Measurements from ENCODE around the gene TULP1. TPM values are rescaled to one million over a fixed set of nuclear protein-coding genes. Genes with fewer than 3 reads are reported as not detected.
A peak's percentile ranks its signal among the peaks of the same experiment; 100 is the strongest.

Gene TULP1
- total and polyA plus RNA-seq, 4 donors = 0.05 to 2.6 (median 0.26) TPM; not detected in 1

DNA sequence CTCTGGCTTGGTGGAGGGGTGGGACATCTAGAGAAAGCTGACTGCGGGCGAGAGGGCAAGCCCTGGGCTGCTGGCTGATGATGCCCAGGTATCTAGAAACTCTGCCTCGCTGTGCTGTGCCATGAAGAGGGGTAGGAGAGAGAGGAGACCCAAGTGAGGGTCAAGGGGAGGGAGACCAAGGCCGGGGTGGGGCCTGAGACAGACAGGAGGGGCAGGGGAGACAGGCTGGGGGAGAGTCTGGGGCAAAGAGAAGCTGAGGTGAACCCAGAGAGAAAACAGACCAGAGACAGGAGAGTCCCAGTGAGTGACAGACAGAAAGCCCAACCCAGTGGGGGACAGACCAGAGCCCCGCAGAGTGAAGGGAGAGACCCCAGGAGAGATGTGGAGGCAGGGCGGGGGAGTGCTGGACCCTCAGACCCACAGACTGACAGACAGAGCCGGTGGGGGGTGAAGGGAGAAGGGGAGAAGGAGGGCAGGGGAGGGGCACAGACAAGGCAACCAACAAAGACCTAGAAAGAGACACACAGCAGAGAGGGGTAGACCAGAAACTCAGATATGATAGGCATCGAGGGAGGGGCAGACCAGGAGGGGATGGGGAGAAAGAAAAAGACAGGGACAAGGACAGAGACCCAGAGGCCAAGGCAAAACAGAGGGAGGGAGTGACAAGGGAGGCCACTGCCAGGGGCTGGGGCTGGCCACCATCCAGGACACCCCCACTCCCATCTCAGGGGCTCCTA, 21.7 kb downstream of the TULP1 start:
- 73 to 80% methylated on average over 8 of the region's 8 CpGs for WGBS, 2 donors
- ATAC-seq (ENCODE audit: insufficient read depth, low FRiP score) = no peak
- no peak overlapping the region for H3K4me3 ChIP-seq

DNA sequence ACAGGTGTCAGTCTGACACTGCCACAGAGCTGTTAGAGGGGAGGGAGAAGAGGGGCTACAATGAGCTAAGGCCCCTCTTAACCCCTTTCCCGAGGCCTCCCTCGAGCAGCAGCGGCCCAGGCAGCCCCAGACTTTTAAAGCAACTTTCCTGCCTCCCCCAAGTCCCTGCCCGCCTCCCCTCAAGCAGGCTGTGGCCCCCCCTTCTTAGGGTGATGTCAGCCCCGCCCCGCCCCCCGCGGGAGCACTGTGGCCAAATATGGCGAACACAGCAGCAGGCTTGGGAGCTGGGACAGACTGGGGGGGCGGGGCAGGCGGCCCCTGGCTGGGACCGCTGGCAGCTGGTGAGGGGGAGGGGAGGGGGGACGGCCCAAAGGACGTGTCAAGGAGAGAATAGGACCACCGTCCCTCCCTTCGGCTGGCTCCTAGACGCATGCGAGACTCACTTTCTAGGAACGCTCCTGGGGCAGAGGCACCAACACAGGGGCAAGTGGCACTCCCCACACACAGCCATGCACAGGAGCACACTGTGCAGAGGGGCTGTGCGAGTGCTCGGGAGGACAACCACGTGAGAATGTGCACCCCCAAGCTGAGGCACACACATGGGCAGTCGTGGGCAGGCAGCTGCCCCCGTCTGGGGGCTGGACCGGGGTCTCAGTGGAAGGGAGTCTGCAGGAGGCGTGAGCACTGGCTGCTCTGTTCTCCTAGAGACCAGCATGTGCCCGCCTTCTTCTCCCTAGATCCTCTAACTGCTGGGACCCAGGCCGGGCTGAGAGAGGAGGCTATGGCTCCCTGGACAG, 22.5 kb downstream of the TULP1 start:
- DNase-seq (peak; percentile 83 to 88 (median 86)), ATAC-seq (ENCODE audit: insufficient read depth, low FRiP score) (no peak)
- WGBS, 2 donors = 49% methylated on average over 24 to 28 of the region's 28 CpGs
- H3K27ac ChIP-seq (ENCODE audit: low read depth in 1 of 2, low read length in 1 of 2) = peak overlapping the region; percentile 63 to 79
- no peak overlapping the region for H3K4me3 ChIP-seq
- H3K9me3 ChIP-seq (ENCODE audit: control insufficient read depth in 4 of 4, insufficient read depth in 3 of 4, low read length in 3 of 4) = no peaks in the 10 kb centered on the region
- TF ChIP-seq, protein P1, sequence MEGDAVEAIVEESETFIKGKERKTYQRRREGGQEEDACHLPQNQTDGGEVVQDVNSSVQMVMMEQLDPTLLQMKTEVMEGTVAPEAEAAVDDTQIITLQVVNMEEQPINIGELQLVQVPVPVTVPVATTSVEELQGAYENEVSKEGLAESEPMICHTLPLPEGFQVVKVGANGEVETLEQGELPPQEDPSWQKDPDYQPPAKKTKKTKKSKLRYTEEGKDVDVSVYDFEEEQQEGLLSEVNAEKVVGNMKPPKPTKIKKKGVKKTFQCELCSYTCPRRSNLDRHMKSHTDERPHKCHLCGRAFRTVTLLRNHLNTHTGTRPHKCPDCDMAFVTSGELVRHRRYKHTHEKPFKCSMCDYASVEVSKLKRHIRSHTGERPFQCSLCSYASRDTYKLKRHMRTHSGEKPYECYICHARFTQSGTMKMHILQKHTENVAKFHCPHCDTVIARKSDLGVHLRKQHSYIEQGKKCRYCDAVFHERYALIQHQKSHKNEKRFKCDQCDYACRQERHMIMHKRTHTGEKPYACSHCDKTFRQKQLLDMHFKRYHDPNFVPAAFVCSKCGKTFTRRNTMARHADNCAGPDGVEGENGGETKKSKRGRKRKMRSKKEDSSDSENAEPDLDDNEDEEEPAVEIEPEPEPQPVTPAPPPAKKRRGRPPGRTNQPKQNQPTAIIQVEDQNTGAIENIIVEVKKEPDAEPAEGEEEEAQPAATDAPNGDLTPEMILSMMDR (IDR thresholded peaks at IDR 0.05; ENCODE audit: control extremely low read depth, extremely low read depth) = no peak
- peaks cover 0 to 4% (median 0%) of the 10 kb centered on the region in 4 donors for H3K36me3 ChIP-seq (ENCODE audit: control insufficient read depth in 4 of 4, insufficient read depth in 4 of 4, low read length in 4 of 4)
- no peaks in the 10 kb centered on the region for H3K27me3 ChIP-seq (ENCODE audit: control insufficient read depth in 3 of 3, insufficient read depth in 3 of 3, low read length in 2 of 3)
- H3K4me1 ChIP-seq (ENCODE audit: control insufficient read depth in 5 of 5, insufficient read depth in 5 of 5, low read length in 5 of 5) = peaks cover 4 to 78% (median 46%) of the 10 kb centered on the region in 5 donors
- peak overlapping the region in 1 of 2 donors; percentile 19 for H3K9ac ChIP-seq (ENCODE audit: insufficient read depth in 1 of 2, low read length in 2 of 2)

More for the DNA sequence above, 21.7 kb downstream of the TULP1 start:
- Histone ChIP-seq H3K27ac (ENCODE audit: low read depth in 1 of 2, low read length in 1 of 2) (peak overlapping the region; percentile 18 to 79), H3K9ac (ENCODE audit: insufficient read depth in 1 of 2, low read length in 2 of 2) (no peak overlapping the region), H3K36me3 (ENCODE audit: control insufficient read depth in 4 of 4, insufficient read depth in 4 of 4, low read length in 4 of 4) (peaks cover 0 to 4% (median 0%) of the 10 kb centered on the region in 4 donors), H3K27me3 (ENCODE audit: control insufficient read depth in 3 of 3, insufficient read depth in 3 of 3, low read length in 2 of 3) (no peaks in the 10 kb centered on the region), H3K9me3 (ENCODE audit: control insufficient read depth in 4 of 4, insufficient read depth in 3 of 4, low read length in 3 of 4) (no peaks in the 10 kb centered on the region), H3K4me1 (ENCODE audit: control insufficient read depth in 5 of 5, insufficient read depth in 5 of 5, low read length in 5 of 5) (peaks cover 0 to 76% (median 43%) of the 10 kb centered on the region in 5 donors)
- TF ChIP-seq, protein P1 (IDR thresholded peaks at IDR 0.05; ENCODE audit: control extremely low read depth, extremely low read depth) = no peak
- DNase-seq = no peak

DNA sequence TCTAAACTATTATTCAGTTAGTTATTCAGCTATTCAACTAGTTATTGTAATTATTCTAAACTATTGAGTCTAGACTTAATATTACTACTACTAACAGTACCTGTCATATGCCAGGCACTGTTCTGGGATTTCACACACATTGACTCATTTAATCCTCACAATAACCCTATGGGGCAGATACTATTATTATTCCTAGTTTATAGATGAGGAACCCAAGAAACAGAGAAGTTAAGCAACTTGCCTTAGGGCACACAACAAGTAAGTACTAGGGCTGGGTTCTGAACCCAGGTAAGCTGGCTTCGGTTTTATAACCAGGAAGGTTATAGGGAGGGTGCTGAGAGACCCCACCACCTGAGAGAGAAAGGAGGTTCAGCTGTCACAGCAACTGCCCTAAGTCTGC, 23.6 kb downstream of the TULP1 start:
- H3K9ac ChIP-seq (ENCODE audit: insufficient read depth in 1 of 2, low read length in 2 of 2) = no peak overlapping the region
- H3K36me3 ChIP-seq (ENCODE audit: control insufficient read depth in 4 of 4, insufficient read depth in 4 of 4, low read length in 4 of 4) = peaks cover 0 to 5% (median 2%) of the 10 kb centered on the region in 4 donors
- H3K27ac ChIP-seq (ENCODE audit: low read depth in 1 of 2, low read length in 1 of 2) = peak overlapping the region in 1 of 2 donors; percentile 46

More for the DNA sequence above, 23.6 kb downstream of the TULP1 start:
- H3K4me3 ChIP-seq = no peak overlapping the region
- H3K9me3 ChIP-seq (ENCODE audit: control insufficient read depth in 4 of 4, insufficient read depth in 3 of 4, low read length in 3 of 4) = no peaks in the 10 kb centered on the region
- 84 to 87% methylated on average over 1 of the region's 1 CpG for WGBS, 2 donors
- TF ChIP-seq, protein P1 (IDR thresholded peaks at IDR 0.05; ENCODE audit: control extremely low read depth, extremely low read depth) = no peak
- ATAC-seq (ENCODE audit: insufficient read depth, low FRiP score) (no peak), DNase-seq (no peak)
- H3K27me3 ChIP-seq (ENCODE audit: control insufficient read depth in 3 of 3, insufficient read depth in 3 of 3, low read length in 2 of 3) = no peaks in the 10 kb centered on the region
- peaks cover 6 to 71% (median 41%) of the 10 kb centered on the region in 5 donors for H3K4me1 ChIP-seq (ENCODE audit: control insufficient read depth in 5 of 5, insufficient read depth in 5 of 5, low read length in 5 of 5)
